ENCODE data around the gene TRIP12. TPM values are rescaled to one million over a fixed set of nuclear protein-coding genes. Genes with fewer than 3 reads are reported as not detected.

The TRIP12 gene
- total RNA-seq, 1 experiment from 2014 or later, result 252 TPM

- Mint-ChIP-seq H3K36me3 (ENCODE audit: insufficient read depth, unreplicated experiment) (no peaks in the 10 kb centered on the region), H3K4me3 (ENCODE audit: low read depth, unreplicated experiment) (no peak overlapping the region), H3K9me3 (ENCODE audit: low read depth, unreplicated experiment) (peaks cover 9% of the 10 kb centered on the region), H3K27me3 (ENCODE audit: unreplicated experiment) (no peaks in the 10 kb centered on the region), H3K4me1 (ENCODE audit: low read depth, unreplicated experiment) (no peaks in the 10 kb centered on the region), H3K27ac (ENCODE audit: unreplicated experiment) (no peak overlapping the region)
- intact Hi-C loops (cut with micrococcal nuclease; ENCODE audit: unreplicated experiment), result no loop called here
- CTCF ChIA-PET, result no interaction called here
- TF ChIP-seq, protein P1, sequence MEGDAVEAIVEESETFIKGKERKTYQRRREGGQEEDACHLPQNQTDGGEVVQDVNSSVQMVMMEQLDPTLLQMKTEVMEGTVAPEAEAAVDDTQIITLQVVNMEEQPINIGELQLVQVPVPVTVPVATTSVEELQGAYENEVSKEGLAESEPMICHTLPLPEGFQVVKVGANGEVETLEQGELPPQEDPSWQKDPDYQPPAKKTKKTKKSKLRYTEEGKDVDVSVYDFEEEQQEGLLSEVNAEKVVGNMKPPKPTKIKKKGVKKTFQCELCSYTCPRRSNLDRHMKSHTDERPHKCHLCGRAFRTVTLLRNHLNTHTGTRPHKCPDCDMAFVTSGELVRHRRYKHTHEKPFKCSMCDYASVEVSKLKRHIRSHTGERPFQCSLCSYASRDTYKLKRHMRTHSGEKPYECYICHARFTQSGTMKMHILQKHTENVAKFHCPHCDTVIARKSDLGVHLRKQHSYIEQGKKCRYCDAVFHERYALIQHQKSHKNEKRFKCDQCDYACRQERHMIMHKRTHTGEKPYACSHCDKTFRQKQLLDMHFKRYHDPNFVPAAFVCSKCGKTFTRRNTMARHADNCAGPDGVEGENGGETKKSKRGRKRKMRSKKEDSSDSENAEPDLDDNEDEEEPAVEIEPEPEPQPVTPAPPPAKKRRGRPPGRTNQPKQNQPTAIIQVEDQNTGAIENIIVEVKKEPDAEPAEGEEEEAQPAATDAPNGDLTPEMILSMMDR (IDR thresholded peaks at IDR 0.05; ENCODE audit: unreplicated experiment), result no peak
- BruUV-seq (replicated peaks), result no TSS peak
- DNase-seq, result no peak
These were observed 183.7 kb downstream of the TRIP12 start for GRCh38 chr2:229738024-229738625.

- H3K36me3 Mint-ChIP-seq (ENCODE audit: insufficient read depth, unreplicated experiment), result no peaks in the 10 kb centered on the region
- H3K27me3 Mint-ChIP-seq (ENCODE audit: unreplicated experiment), result no peaks in the 10 kb centered on the region
- H3K27ac Mint-ChIP-seq (ENCODE audit: unreplicated experiment), result no peak overlapping the region
- intact Hi-C loops (cut with micrococcal nuclease; ENCODE audit: unreplicated experiment), result no loop called here
- no TSS peak for BruUV-seq (replicated peaks)
- TF ChIP-seq, protein P1 (IDR thresholded peaks at IDR 0.05; ENCODE audit: unreplicated experiment), result no peak
- no peak for DNase-seq
- peaks cover 9% of the 10 kb centered on the region for H3K9me3 Mint-ChIP-seq (ENCODE audit: low read depth, unreplicated experiment)
- no peaks in the 10 kb centered on the region for H3K4me1 Mint-ChIP-seq (ENCODE audit: low read depth, unreplicated experiment)
- CTCF ChIA-PET, result no interaction called here
- no peak overlapping the region for H3K4me3 Mint-ChIP-seq (ENCODE audit: low read depth, unreplicated experiment)
These were observed 187.4 kb downstream of the TRIP12 start for GRCh38 chr2:229734410-229734809.

- Mint-ChIP-seq H3K27me3 (ENCODE audit: unreplicated experiment) (no peaks in the 10 kb centered on the region), H3K4me1 (ENCODE audit: low read depth, unreplicated experiment) (no peaks in the 10 kb centered on the region), H3K9me3 (ENCODE audit: low read depth, unreplicated experiment) (peaks cover 6% of the 10 kb centered on the region), H3K27ac (ENCODE audit: unreplicated experiment) (no peak overlapping the region), H3K36me3 (ENCODE audit: insufficient read depth, unreplicated experiment) (no peaks in the 10 kb centered on the region), H3K4me3 (ENCODE audit: low read depth, unreplicated experiment) (no peak overlapping the region)
- TF ChIP-seq, protein P1 (IDR thresholded peaks at IDR 0.05; ENCODE audit: unreplicated experiment), result no peak
- CTCF ChIA-PET, result no interaction called here
- BruUV-seq (replicated peaks), result no TSS peak
- intact Hi-C loops (cut with micrococcal nuclease; ENCODE audit: unreplicated experiment), result no loop called here
- no peak for DNase-seq
These were observed 188.1 kb downstream of the TRIP12 start for GRCh38 chr2:229733611-229734245.

DNA sequence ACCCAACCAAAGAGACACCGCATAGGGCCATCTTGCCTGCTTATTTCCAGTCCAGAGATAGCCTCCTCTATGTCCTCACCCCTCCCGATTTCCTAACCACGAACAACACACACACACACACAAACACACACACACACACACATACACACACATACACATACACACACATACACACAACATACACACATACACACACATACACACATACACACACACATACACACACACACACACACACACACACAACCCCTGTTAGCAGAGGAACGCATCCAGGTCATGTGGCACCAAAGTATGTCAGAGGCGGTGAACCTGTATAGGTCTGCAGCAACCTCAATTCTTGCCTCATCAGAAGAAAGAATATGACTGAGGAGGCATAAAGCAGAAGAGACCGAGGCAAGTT is 188.9 kb downstream of the TRIP12 start:
- Mint-ChIP-seq H3K9me3 (ENCODE audit: low read depth, unreplicated experiment) (peaks cover 4% of the 10 kb centered on the region), H3K4me3 (ENCODE audit: low read depth, unreplicated experiment) (no peak overlapping the region), H3K27ac (ENCODE audit: unreplicated experiment) (no peak overlapping the region), H3K36me3 (ENCODE audit: insufficient read depth, unreplicated experiment) (no peaks in the 10 kb centered on the region), H3K27me3 (ENCODE audit: unreplicated experiment) (no peaks in the 10 kb centered on the region), H3K4me1 (ENCODE audit: low read depth, unreplicated experiment) (no peaks in the 10 kb centered on the region)
- BruUV-seq (replicated peaks), result no TSS peak
- intact Hi-C loops (cut with micrococcal nuclease; ENCODE audit: unreplicated experiment), result no loop called here
- DNase-seq, result no peak
- TF ChIP-seq, protein P1 (IDR thresholded peaks at IDR 0.05; ENCODE audit: unreplicated experiment), result no peak
- CTCF ChIA-PET, result no interaction called here

All from Calu3 (cell line).